Suprapubic skin (tissue), 3 donors: Measurements from ENCODE around the gene SRGAP1.

Experiments
- CTCF ChIP-seq, 2 donors: fragments of 200-600 bp in 1 of 2; fragments of 450-650 bp in 1 of 2; sonication (generic) in 1 of 2; IDR thresholded peaks; one replicate each; pipeline ENCODE4 v1.5.1; 2016 to 2019; ENCODE audit warnings: antibody characterized with exemption in 2 of 2, mild to moderate bottlenecking in 1 of 2, moderate library complexity in 1 of 2
- POLR2A ChIP-seq, 2 donors: fragments of 450-650 bp; IDR thresholded peaks; one replicate each; pipeline ENCODE4 v1.6.1; 2017; ENCODE audit warnings: antibody characterized with exemption in 2 of 2, mild to moderate bottlenecking in 2 of 2, moderate library complexity in 2 of 2

DNA sequence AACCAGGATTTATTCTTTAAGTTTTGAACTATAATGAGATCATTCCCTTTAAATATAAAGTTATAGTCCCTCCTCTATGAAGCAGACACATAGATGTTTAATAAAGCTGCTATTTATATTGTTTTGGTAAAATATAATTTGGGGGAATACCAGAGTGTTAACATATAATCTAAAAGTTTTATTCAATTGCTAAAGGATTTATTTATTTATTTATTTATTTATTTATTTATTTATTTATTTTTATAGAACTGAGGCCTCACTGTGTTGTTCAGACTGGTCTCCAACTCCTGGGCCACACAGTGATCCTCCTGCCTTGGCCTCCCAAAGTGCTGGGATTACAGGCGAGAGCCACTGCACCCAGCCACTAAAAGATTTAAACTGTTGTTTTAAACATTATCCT lies 278.9 kb downstream of the SRGAP1 start:
- TF ChIP-seq CTCF (IDR thresholded peaks at IDR 0.05) (no peak), POLR2A (IDR thresholded peaks at IDR 0.05) (no peak)
